Gastroesophageal sphincter (tissue), 4 donors: ENCODE data around the gene CTSE. TPM values are rescaled to one million over a fixed set of nuclear protein-coding genes. Genes with fewer than 3 reads are reported as not detected.
"Not testable (repeated sequence)": the region's sequence is repeated elsewhere in the genome, so short reads cannot be mapped to it uniquely, and the experiment has no call there.

Experiments
- ATAC-seq: fragments of 150-250 bp; one replicate; pipeline ENCODE4 v1.9.1; 2016; ENCODE audit warnings: mild to moderate bottlenecking, moderate library complexity
- H3K27ac ChIP-seq, 4 donors: fragments of 200-600 bp; sonication (generic) in 3 of 4; 1 replicate in 3 of 4; 2 replicates in 1 of 4; pipeline ENCODE4 v1.5.1; 2016 to 2019
- H3K27me3 ChIP-seq: fragments of 200-600 bp; sonication (generic); one replicate; pipeline ENCODE4 v1.5.1; 2019
- H3K36me3 ChIP-seq, 2 donors: fragments of 200-600 bp; sonication (generic); one replicate each; pipeline ENCODE4 v1.5.1; 2019; ENCODE audit warnings: control low read depth in 1 of 2
- H3K4me1 ChIP-seq, 3 donors: fragments of 200-600 bp; sonication (generic); 1 replicate in 2 of 3; 2 replicates in 1 of 3; pipeline ENCODE4 v1.5.1; 2016 to 2019; ENCODE audit warnings: control low read depth in 2 of 3
- H3K4me3 ChIP-seq, 2 donors: fragments of 200-600 bp; sonication (generic); one replicate each; pipeline ENCODE4 v1.5.1; 2019; ENCODE audit warnings: mild to moderate bottlenecking in 1 of 2, moderate library complexity in 1 of 2
- H3K9me3 ChIP-seq, 3 donors: fragments of 200-600 bp; sonication (generic); one replicate each; pipeline ENCODE4 v1.5.1; 2017 to 2019; ENCODE audit warnings: control low read depth in 2 of 3
- CTCF ChIP-seq, 4 experiments: fragments of 200-600 bp in 2 of 4; fragments of 450-650 bp in 2 of 4; sonication (generic) in 1 of 4; IDR thresholded peaks; one replicate each; pipeline ENCODE4 v1.5.1; 2017 to 2019; ENCODE audit warnings: antibody characterized with exemption in 4 of 4, mild to moderate bottlenecking in 2 of 4, moderate library complexity in 2 of 4
- EP300 ChIP-seq: sonication (generic); formaldehyde crosslinking; IDR thresholded peaks from one replicate; pipeline ENCODE4 v1.6.1; 2017; ENCODE audit warnings: antibody characterized with exemption, mild to moderate bottlenecking
- POLR2A ChIP-seq, 2 donors: fragments of 450-650 bp; IDR thresholded peaks; one replicate each; pipeline ENCODE4 v1.6.1; 2017; ENCODE audit warnings: antibody characterized with exemption in 2 of 2, mild to moderate bottlenecking in 2 of 2, moderate library complexity in 1 of 2
- POLR2AphosphoS5 ChIP-seq: sonication (generic); formaldehyde crosslinking; IDR thresholded peaks from one replicate; pipeline ENCODE4 v1.6.1; 2017; ENCODE audit warnings: antibody characterized with exemption
- WGBS, 2 donors: methylation state at CpG; one replicate each; pipeline ENCODE4 v1.1.5; 2018; ENCODE audit warnings: low coverage in 1 of 2; 5-methylcytosine and 5-hydroxymethylcytosine counted together
- total RNA-seq, 4 donors: library from RNA; depleted of rRNA; stranded (reverse); fragments of >200 nt; gene quantifications; one replicate each; pipeline ENCODE4 v1.1.0, GENCODE V29; 2016

The CTSE gene
- total RNA-seq, 4 donors from 2014 or later = not detected

GRCh38 chr1:206001476-206001888 lies 22.2 kb downstream of the CTSE start:
- peaks cover 0 to 31% (median 22%) of the 10 kb centered on the region in 3 donors for H3K4me1 ChIP-seq
- no peaks in the 10 kb centered on the region for H3K27me3 ChIP-seq
- 23 to 24% methylated on average over 2 of the region's 3 CpGs for WGBS, 2 donors
- no peak overlapping the region for H3K4me3 ChIP-seq
- peak; percentile 90 for ATAC-seq
- no peaks in the 10 kb centered on the region for H3K36me3 ChIP-seq
- TF ChIP-seq POLR2AphosphoS5 (no peak), EP300 (no peak), POLR2A (IDR thresholded peaks at IDR 0.05) (no peak), CTCF (IDR thresholded peaks at IDR 0.05) (no peak)
- H3K27ac ChIP-seq = peak overlapping the region in 3 of 4 donors; percentile 63 to 66 (median 64)
- no peaks in the 10 kb centered on the region for H3K9me3 ChIP-seq

GRCh38 chr1:206000641-206001339 lies 22.9 kb downstream of the CTSE start:
- Histone ChIP-seq H3K27me3 (no peaks in the 10 kb centered on the region), H3K36me3 (no peaks in the 10 kb centered on the region), H3K4me1 (peaks cover 0 to 31% (median 22%) of the 10 kb centered on the region in 3 donors), H3K4me3 (no peak overlapping the region), H3K27ac (peak overlapping the region in 2 of 4 donors; percentile 4 to 40), H3K9me3 (no peaks in the 10 kb centered on the region)
- no peak for ATAC-seq
- TF ChIP-seq EP300 (no peak), CTCF (IDR thresholded peaks at IDR 0.05) (no peak), POLR2AphosphoS5 (no peak), POLR2A (IDR thresholded peaks at IDR 0.05) (no peak)
- 59% methylated on average over 8 of the region's 8 CpGs; no CpG with 5 or more reads in 1 of the 2 donors for WGBS, 2 donors

GRCh38 chr1:205998457-205999241 lies 25.0 kb downstream of the CTSE start:
- Histone ChIP-seq H3K27ac (no peak overlapping the region), H3K9me3 (no peaks in the 10 kb centered on the region), H3K36me3 (no peaks in the 10 kb centered on the region), H3K4me1 (peaks cover 0 to 31% (median 20%) of the 10 kb centered on the region in 3 donors), H3K4me3 (no peak overlapping the region), H3K27me3 (no peaks in the 10 kb centered on the region)
- ATAC-seq = no peak
- TF ChIP-seq POLR2A (IDR thresholded peaks at IDR 0.05) = no peak
- TF ChIP-seq CTCF (IDR thresholded peaks at IDR 0.05) = no peak
- no peak for TF ChIP-seq EP300
- no peak for TF ChIP-seq POLR2AphosphoS5
- WGBS, 2 donors = 81 to 90% methylated on average over 13 of the region's 13 CpGs

GRCh38 chr1:205996641-205997040 lies 27.1 kb downstream of the CTSE start:
- not testable (repeated sequence) for H3K9me3 ChIP-seq, H3K27ac ChIP-seq, ATAC-seq, H3K27me3 ChIP-seq, H3K4me3 ChIP-seq
- WGBS, 2 donors = 100% methylated on average over 1 of the region's 1 CpG; no CpG with 5 or more reads in 1 of the 2 donors
- Histone ChIP-seq H3K36me3 (peaks cover 0 to 16% of the 10 kb centered on the region in 2 donors), H3K4me1 (peaks cover 0 to 11% (median 2%) of the 10 kb centered on the region in 3 donors)

- TF ChIP-seq POLR2AphosphoS5 (no peak), POLR2A (IDR thresholded peaks at IDR 0.05) (no peak), CTCF (IDR thresholded peaks at IDR 0.05) (no peak), EP300 (no peak)
- Histone ChIP-seq H3K27me3 (no peaks in the 10 kb centered on the region), H3K27ac (no peak overlapping the region), H3K36me3 (peaks cover 0 to 23% of the 10 kb centered on the region in 2 donors), H3K9me3 (no peaks in the 10 kb centered on the region), H3K4me1 (no peaks in the 10 kb centered on the region), H3K4me3 (no peak overlapping the region)
- ATAC-seq = no peak
- 41% methylated on average over 3 of the region's 4 CpGs; no CpG with 5 or more reads in 1 of the 2 donors for WGBS, 2 donors
These were observed 29.3 kb downstream of the CTSE start for GRCh38 chr1:205994346-205994745.
